Peyer's patch (tissue), 4 donors: ENCODE data around the gene FIZ1. TPM values are rescaled to one million over a fixed set of nuclear protein-coding genes. Genes with fewer than 3 reads are reported as not detected.
A peak's percentile ranks its signal among the peaks of the same experiment; 100 is the strongest.

ENCODE experiments used
- DNase-seq, 3 donors: peaks; one replicate each; pipeline ENCODE4 v3.0.0-alpha.2; 2017 to 2019
- H3K27ac ChIP-seq, 4 donors: fragments of 200-600 bp; sonication (generic); one replicate each; pipeline ENCODE4 v1.5.1; 2016 to 2019
- H3K27me3 ChIP-seq, 2 donors: fragments of 200-600 bp; sonication (generic); one replicate each; pipeline ENCODE4 v1.5.1; 2019
- H3K36me3 ChIP-seq, 3 donors: fragments of 200-600 bp; sonication (generic); one replicate each; pipeline ENCODE4 v1.5.1; 2016 to 2019
- H3K4me1 ChIP-seq, 4 donors: fragments of 200-600 bp; sonication (generic); one replicate each; pipeline ENCODE4 v1.5.1; 2016 to 2019
- H3K4me3 ChIP-seq, 4 donors: fragments of 200-600 bp; sonication (generic); 1 replicate in 3 of 4; 2 replicates in 1 of 4; pipeline ENCODE4 v1.5.1; 2016 to 2019; ENCODE audit warnings: mild to moderate bottlenecking in 1 of 4
- H3K9me3 ChIP-seq, 4 donors: fragments of 200-600 bp; sonication (generic); one replicate each; pipeline ENCODE4 v1.5.1; 2016 to 2019; ENCODE audit warnings: mild to moderate bottlenecking in 1 of 4
- POLR2A ChIP-seq, 2 donors: fragments of 450-650 bp; IDR thresholded peaks; one replicate each; pipeline ENCODE4 v1.5.1; 2017; ENCODE audit warnings: antibody characterized with exemption in 2 of 2, mild to moderate bottlenecking in 2 of 2, moderate library complexity in 2 of 2
- total RNA-seq, 4 donors: library from RNA; depleted of rRNA; stranded (reverse); fragments of >200 nt; gene quantifications; one replicate each; pipeline ENCODE4 v1.1.0, GENCODE V29; 2016
- TF ChIP-seq, protein P1 (sequence below), 6 experiments: fragments of 450-650 bp in 4 of 6; fragments of 200-600 bp in 2 of 6; sonication (generic) in 1 of 6; IDR thresholded peaks; one replicate each; pipeline ENCODE4 v1.5.1; 2017 to 2019; ENCODE audit warnings: antibody characterized with exemption in 6 of 6, mild to moderate bottlenecking in 3 of 6, moderate library complexity in 1 of 6

FIZ1 gene
- total RNA-seq, 4 donors from 2014 or later = 6.0 to 14.9 (median 12.0) TPM

DNA sequence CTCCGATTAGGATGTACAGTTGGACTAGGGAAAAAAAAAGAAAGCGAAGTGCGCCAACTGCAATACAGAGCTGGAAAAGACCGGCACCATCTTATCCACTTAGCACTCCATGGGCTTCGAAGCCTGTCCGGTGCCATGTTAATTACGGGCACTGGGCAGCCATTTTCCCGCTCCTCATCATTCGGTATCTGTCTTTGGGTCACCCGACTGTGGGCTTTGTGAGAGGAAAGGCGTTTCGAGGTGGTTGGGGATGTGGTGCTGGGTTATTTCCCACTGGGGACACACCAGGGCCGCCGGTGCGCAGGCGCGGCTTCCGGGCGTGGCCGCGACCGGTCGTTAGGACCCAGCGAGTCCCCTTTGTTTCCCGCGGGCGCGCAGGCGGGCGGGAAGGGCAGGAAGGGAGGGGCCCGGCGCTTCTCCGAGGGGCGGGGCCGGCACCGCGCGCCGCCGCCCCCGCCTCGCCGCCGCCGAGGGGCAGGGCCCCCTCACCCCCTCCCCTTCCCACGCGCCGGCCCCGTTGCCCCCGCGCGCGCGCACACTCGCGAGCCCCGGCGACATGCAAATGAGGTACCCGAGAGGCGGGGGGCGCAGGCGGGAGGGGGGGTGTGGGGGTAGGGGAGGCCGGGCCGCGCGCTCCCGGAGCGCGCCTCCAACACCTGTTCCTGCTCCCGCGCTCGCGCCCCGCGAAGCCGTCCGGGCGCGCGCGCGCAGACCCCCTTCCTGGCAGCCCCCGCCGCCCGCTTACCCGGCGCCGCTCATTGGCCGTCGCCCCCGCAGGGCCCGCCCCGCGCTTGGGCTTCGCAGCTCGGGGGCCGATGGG, 735 bp upstream of the FIZ1 start, which contains the start of gene ZNF524:
ZNF524 (plus strand) TSS at position 447 of the 820 bp plus-strand sequence. CDS start 1,825 bp downstream, outside the sequence.
- Histone ChIP-seq H3K9me3 (no peaks in the 10 kb centered on the region), H3K4me1 (peaks cover 0 to 30% (median 10%) of the 10 kb centered on the region in 4 donors), H3K27me3 (no peaks in the 10 kb centered on the region), H3K4me3 (peak within 1 kb of the TSS; percentile 61 to 99 (median 72)), H3K27ac (peak within 1 kb of the TSS; percentile 96 to 98 (median 96)), H3K36me3 (peaks cover 0 to 26% (median 0%) of the 10 kb centered on the region in 3 donors)
- TF ChIP-seq, protein P1, sequence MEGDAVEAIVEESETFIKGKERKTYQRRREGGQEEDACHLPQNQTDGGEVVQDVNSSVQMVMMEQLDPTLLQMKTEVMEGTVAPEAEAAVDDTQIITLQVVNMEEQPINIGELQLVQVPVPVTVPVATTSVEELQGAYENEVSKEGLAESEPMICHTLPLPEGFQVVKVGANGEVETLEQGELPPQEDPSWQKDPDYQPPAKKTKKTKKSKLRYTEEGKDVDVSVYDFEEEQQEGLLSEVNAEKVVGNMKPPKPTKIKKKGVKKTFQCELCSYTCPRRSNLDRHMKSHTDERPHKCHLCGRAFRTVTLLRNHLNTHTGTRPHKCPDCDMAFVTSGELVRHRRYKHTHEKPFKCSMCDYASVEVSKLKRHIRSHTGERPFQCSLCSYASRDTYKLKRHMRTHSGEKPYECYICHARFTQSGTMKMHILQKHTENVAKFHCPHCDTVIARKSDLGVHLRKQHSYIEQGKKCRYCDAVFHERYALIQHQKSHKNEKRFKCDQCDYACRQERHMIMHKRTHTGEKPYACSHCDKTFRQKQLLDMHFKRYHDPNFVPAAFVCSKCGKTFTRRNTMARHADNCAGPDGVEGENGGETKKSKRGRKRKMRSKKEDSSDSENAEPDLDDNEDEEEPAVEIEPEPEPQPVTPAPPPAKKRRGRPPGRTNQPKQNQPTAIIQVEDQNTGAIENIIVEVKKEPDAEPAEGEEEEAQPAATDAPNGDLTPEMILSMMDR (IDR thresholded peaks at IDR 0.05) = peak in 1 of 6 experiments; percentile 8
- peak in 1 of 2 donors; percentile 21 for TF ChIP-seq POLR2A (IDR thresholded peaks at IDR 0.05)
- DNase-seq = peak; percentile 84 to 92 (median 92)

DNA sequence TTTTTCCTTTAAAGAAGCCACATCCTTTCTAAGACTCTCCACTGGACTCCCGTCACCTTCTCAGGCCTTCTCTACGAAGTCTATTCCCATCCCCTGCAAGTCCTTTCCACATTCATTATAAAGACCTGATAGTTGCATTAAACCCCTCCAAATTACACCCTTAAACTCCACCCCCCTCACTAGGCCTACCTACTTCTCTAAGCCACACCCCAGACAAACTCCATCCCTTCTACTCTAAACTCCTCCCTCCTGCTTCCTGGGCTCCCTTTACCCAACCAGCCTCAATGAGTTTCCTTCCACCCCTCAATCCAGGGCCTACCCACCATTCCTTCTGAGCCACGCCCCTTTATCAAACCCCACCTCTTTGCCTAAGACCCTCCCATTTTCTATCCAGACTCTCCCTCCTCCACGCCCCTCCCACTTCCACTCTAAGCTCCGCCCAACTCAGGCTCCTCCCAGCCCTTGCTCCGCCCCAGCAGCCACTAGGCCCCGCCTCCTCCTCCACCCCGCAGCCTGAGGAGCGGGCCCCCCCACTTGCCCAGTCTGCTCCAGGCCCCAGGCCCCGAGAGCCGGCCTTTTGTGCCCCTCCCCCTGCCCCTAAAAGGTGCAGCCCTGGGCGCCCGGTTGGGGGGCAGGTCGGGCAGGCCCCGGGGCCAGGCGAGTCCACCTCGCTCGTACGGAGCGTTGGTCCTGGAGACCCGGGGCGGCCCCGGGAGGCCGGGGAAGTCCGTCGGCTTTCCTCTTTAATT, 424 bp downstream of the FIZ1 start:
- H3K4me1 ChIP-seq = peaks cover 0 to 19% (median 5%) of the 10 kb centered on the region in 4 donors
- peak; percentile 42 to 61 for TF ChIP-seq POLR2A (IDR thresholded peaks at IDR 0.05)
- TF ChIP-seq, protein P1 (IDR thresholded peaks at IDR 0.05) = no peak
- H3K36me3 ChIP-seq = peaks cover 0 to 29% (median 0%) of the 10 kb centered on the region in 3 donors
- no peaks in the 10 kb centered on the region for H3K9me3 ChIP-seq
- peak overlapping the region; percentile 96 to 98 (median 96) for H3K27ac ChIP-seq
- DNase-seq = peak; percentile 90 to 96 (median 96)
- no peaks in the 10 kb centered on the region for H3K27me3 ChIP-seq
- H3K4me3 ChIP-seq = peak overlapping the region; percentile 61 to 99 (median 72)

DNA sequence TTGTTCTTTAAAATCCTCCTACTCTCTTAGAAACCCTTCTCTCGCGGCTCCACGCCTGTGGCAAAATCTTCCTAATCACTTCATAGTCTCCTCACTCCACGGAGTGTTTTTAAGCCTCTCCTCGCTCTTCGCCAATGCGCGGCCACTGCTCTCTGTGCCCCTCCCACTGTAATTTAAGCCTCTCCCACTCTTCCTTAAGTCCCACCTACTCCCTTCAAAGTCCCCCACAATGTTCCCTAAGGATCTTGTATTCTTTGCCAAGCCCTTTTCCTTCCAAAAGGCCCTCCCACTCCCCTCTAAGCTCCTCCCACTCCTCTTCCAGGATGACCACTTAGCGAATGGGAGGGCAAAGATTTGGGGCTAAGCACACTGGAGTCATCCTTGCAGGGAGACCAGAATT, 1.3 kb downstream of the FIZ1 start:
- no peaks in the 10 kb centered on the region for H3K9me3 ChIP-seq
- peaks cover 0 to 14% (median 5%) of the 10 kb centered on the region in 4 donors for H3K4me1 ChIP-seq
- TF ChIP-seq, protein P1 (IDR thresholded peaks at IDR 0.05) = no peak
- TF ChIP-seq POLR2A (IDR thresholded peaks at IDR 0.05) = no peak
- peaks cover 0 to 29% (median 0%) of the 10 kb centered on the region in 3 donors for H3K36me3 ChIP-seq
- DNase-seq = peak in 1 of 3 donors; percentile 30
- H3K27me3 ChIP-seq = no peaks in the 10 kb centered on the region
- no peak overlapping the region for H3K4me3 ChIP-seq
- no peak overlapping the region for H3K27ac ChIP-seq

DNA sequence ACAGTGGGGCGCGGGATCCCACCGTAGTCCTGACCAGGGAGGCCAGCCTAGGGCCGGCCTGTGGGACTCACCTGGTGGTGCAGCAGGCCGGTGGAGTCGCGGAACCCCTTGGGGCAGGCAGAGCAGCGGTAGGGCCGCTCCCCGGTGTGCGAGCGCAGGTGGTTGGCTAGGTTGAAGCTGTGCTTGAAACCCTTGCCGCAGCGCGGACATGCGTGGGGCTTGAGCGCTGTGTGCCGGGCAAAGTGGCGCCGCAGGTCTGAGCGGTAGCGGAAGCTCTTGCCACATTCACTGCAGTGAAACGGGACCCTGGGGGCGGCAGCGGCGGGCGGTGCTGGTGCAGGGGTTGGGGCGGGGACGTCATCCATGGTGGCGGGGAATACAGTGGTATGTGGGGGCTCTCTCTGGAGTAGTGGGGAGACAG, 1.8 kb downstream of the FIZ1 start:
- Histone ChIP-seq H3K4me3 (no peak overlapping the region), H3K27me3 (no peaks in the 10 kb centered on the region), H3K9me3 (no peaks in the 10 kb centered on the region), H3K4me1 (peaks cover 0 to 14% (median 5%) of the 10 kb centered on the region in 4 donors), H3K27ac (no peak overlapping the region), H3K36me3 (peaks cover 0 to 32% (median 0%) of the 10 kb centered on the region in 3 donors)
- DNase-seq = no peak
- TF ChIP-seq, protein P1 (IDR thresholded peaks at IDR 0.05) = no peak

DNA sequence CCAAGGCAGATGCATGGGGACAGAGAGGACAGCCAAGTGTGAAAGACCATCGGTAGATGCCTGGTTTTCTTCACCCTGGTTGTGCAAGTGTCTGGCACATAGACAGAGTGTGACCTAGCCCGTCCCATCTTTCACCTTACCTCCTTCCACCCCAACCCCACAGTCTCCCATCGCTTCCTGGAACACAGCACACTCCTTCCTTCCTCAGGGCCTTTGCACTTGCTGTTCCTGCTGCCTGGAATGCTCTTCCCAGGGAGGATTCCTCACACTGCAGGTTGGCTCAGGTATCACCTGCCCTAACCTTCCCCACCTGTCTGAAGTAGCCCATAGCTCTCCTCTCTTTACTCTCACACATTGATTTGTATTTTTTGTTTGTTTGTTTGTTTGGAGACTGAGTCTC, 3.0 kb downstream of the FIZ1 start:
- Histone ChIP-seq H3K27ac (no peak overlapping the region), H3K27me3 (no peaks in the 10 kb centered on the region), H3K36me3 (peaks cover 0 to 39% (median 0%) of the 10 kb centered on the region in 3 donors), H3K9me3 (no peaks in the 10 kb centered on the region), H3K4me3 (no peak overlapping the region), H3K4me1 (peaks cover 0 to 7% (median 5%) of the 10 kb centered on the region in 4 donors)
- DNase-seq = no peak
- TF ChIP-seq, protein P1 (IDR thresholded peaks at IDR 0.05) = no peak
- no peak for TF ChIP-seq POLR2A (IDR thresholded peaks at IDR 0.05)
